GM19193 (cell line): ENCODE data around the gene C4orf51.

ENCODE experiments used
- POLR2A ChIP-seq: IDR thresholded peaks from 4 replicates; pipeline ENCODE4 v1.6.1; 2011; ENCODE audit not compliant: insufficient read depth, insufficient read length; ENCODE audit errors: extremely low read depth

Gene C4orf51

DNA sequence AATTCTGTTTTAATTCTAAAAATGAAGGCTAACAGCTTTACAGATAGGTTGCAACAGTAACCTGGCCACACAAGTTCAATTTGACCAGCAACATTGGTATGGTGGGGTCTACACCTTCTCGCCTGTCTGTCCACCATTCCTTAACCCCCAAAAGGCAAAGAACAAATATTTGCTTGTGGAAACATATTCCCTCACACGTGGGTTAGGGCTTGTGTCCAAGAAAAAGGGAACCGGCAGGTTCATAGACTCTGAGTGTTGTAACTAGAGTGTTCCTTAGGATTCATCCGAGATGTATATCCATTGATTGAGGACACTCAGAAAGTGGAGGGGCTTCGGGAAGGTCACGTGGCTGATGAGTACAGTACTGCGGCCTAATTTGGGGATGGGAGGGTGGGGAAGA, 54.1 kb downstream of the C4orf51 start:
- TF ChIP-seq POLR2A: no peak

DNA sequence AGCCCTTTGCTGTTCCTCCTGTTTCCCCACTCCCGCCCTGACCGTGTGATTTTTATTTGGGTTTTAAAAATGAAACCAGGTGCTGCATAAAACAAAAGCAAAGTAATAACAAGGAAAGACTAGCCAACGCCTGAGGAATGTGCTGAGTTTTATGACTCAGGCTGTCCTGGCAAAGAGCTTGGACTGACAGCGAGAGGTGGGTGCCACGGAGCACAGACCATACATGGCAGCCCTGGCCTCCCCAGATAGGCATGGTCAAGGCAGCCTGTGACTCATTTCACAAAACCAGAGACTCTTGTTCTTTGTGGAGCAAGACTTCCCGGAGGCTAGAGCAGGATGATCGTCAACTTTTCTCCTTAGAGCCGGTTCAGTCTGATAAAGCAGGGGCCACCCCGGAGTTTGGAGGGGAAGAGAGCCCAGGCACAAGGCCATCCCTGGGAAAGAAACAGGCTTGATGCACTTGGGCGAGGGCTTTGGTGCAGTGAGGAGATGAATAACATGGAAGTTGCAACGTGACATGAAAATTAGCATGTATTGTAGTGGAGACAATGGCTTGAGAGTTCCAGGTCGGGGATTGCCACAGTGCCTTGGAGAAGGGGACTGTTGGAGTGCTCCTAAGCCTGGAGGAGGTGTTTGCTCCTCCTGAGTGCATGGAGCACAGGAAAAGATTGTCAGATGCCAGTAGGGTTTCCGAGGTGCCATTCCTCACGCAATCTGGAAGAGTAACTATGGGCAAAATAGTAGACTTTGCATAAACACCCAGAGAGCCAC, 54.8 kb downstream of the C4orf51 start:
- no peak for TF ChIP-seq POLR2A

DNA sequence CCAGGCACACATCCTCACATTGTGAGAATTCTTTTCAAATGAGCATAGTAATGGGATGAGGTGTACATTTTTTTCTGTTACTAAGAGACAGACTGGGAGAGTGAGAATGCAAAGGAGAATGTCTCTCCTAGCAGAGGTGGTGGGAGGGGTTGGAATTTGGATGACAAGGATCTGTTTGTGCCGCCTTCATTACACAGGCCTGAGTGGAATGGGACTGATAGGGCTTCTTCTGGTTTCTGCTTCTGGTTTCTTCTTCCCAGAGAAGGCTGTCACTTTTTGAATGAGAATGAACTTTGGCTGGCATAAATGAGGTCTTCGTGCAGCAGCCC, 55.4 kb downstream of the C4orf51 start:
- TF ChIP-seq POLR2A: no peak

DNA sequence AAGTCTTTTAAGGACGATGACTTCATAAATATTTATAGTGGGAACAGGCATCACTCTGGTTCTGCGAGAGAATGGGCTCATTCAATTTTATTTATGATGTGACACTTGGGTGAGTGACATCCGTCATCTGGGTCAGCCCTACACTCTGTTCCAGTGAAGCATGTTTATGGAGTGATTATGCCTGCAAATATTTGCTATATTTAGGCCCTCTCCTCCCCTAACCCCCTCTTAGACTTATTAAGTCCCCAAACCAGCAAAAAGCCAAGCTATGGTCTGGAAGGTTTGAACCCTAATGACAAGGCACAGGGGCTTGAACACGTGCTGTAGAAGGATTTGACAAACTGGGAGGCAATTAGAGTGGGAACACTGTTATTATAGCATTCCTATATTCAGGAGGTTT, 55.9 kb downstream of the C4orf51 start:
- TF ChIP-seq POLR2A: no peak

DNA sequence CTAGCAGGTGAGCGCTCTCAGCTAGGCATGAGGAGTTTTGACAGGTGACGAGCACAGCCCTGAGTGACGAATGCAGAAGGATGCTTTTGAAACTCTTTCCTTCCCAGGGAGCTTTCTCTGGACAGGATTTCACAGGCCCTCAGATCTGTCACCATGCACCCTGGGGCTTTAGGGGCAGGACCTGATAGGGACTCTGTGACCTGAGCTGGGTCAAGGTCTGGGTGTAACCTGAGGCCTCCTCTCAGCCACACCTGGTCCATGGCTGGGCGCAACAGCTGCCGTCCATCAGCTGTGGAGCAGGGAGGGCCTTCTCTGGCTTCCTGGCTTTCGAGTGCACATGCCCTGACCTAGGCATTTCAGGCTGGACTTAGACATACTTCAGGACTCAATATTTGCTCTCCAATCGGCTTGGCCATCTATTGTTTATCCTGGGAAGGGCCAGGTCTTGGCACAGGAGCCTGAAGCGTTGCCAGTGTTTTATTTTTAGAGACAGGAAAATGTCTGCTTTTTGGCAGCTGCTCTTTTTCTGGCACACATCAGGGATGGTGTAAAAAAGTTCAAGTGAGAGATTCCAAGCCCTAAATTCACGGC, 56.4 kb downstream of the C4orf51 start:
- no peak for TF ChIP-seq POLR2A

DNA sequence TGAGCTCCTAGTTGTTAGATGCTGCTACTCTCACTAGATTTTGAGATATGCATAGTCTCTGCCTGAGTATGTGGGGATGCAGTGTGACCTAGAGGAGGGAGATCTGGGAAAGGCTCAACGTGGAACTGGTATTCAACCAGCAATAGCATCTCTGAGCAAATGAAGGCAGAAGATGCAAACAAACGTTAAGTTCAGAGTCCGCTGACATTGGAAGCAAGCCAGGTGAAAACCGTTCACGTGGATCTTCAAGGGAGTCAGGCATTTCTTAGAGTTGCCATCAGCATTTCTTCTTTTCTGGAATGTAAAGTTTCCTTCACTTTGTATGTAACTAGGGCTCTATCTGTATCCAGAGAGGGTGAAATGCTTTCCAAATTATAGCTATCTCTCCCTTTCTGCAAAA, 59.9 kb downstream of the C4orf51 start:
- no peak for TF ChIP-seq POLR2A

DNA sequence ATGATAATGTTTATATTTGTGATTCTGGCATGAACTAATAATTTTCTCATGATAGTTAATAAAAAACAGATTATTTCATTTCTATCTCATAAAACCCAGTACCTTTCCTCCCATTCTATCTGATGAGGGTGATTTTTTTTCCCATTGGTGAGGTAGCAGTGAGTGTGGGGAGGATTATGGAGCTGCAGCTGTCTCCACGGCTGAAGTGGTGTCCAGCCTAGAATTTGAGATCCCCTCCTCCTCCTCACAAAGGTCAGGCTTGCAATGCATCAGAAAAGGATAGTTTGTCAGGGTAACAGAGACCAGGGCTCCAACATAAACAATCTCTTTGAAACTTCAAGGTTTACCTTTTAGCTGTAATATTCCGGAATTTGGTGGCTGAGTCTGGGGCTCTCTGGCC, 60.9 kb downstream of the C4orf51 start:
- no peak for TF ChIP-seq POLR2A

DNA sequence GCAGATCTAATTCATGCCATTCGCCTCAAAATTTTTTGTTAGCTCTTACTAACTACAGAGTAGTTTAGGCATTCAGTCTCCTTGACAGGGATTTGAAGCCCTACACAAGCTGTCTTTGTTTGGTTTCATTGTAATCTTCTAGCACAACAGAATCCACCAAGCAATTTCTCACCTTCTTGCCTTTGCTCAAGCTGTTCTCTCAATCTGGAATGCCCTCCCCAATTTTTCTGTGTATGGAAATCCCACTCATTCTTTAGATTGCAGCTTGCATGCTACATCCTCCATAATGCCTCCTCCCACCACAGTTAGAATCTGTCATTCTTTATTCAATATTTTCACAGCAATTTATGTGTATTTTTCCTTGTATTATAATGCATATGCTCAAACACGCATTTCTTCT, 63.7 kb downstream of the C4orf51 start:
- TF ChIP-seq POLR2A: no peak

DNA sequence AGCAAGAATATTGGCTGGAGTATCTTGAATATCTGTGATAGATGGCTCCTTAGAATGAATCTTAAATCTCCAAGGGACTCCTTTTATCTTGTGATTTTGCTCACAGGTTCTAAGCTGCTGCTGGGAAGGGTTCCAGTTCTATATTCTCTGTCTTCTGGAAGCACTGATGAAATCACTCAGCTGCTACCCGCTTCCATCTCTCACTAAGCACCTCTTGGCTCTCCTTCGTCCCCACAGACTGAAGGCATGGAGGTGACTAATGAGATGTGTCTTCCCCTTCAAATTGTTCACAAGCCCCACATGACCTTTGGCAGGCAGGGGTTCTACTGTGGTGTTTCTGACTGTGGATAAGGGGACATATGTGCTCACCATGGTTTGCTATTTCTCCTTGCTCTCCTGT, 75.9 kb downstream of the C4orf51 start:
- TF ChIP-seq POLR2A: no peak

DNA sequence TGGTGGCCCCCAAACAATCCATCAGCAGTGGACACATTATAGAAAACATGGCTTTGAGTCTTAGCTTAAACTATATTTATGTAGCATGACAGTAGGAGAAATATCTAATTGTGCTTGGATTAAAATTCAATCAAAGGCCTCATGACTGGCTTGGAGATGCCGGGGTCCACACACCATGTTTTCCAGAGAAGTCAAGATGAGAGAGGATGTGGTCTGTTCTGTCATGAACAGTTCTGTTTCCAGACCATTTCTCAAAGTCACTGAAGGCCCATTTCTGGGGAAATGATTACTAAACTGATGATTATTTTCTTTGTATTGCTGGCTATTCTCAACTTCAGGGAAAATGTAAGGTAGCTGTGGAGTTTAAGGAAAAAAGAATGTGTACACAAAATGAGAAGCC, 76.3 kb downstream of the C4orf51 start:
- no peak for TF ChIP-seq POLR2A

DNA sequence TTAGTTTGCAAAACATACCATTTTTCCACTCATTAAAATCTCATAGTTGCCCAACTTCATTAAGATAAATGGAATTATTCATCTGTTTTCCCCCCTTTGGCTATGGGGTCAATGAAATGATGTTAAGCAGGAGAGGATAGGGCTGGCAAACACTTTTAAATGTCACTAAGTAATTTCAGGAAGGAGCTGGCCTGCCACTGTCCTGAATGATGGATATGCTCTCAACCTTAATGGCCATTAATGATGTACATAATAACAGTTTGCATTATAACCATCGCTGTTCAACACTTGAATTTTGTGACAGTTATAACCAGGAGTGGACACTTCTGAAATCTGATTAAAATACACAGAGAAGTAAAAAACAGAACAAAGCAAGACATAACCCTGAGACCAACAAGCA, 77.2 kb downstream of the C4orf51 start:
- TF ChIP-seq POLR2A: no peak

DNA sequence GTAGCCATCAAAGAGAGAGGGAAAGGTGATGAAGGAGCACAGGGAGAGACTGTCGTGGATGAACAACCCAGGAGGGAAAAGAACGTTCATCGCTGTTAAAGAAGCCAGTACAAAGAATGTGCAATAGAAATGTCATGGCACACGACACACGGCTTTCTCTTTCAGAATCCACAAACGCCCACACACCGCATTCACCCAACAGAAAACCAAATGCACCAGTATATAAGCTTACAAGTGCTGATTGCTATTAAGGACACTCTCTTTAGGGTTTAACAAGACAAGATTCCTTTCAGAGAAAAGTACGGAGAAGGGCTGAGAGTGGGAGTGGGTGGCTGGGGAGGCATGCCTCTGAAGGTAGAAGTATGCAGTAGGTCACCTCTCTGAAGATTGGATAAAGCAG, 80.2 kb downstream of the C4orf51 start:
- no peak for TF ChIP-seq POLR2A

DNA sequence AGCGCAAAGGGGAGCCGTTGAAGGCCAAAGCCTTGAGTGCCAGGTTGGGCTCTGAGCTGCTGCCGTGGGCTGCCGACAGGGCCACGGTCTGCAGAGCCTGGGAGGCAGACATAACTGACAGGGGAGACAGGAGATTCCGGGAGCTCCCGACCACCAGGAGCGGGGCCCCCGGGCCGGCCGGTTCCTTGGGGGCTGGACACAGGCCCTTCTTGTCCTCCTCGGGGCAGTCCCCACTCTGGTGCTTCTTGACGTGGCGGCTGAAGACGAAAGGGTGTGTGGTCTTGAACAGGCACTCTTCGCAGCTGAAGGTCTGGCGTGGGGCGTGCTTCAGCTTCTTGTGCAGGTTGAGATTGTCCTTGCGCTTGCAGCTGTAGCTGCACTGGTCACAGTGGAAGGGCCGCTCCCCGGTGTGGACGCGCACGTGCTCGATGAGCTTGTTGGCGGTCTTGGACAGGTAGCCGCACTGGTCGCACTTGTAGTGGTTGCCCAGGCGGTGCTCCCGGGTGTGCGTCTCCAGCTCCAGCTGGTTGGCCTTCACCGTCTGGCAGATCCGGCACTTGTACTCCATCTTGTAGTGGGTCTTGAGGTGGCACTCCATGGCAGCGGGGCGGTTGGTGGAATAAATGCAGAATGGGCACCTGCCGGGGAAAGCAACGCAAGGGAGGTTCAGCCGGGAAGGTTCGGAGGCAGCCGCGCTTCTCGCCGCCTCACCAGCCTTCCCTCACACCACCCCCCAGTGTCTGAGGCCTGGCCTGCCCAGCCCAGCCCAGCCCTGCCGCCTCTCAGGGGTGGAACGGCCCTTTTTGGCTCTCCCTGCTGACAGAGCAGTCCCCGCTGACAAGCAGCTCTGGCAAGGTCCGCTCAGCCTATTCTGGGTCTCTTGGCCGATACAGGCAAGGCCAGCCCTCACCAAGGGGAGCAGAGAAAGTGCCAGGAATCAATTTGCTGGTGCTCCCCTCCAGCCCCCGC, 81.3 kb downstream of the C4orf51 start:
- no peak for TF ChIP-seq POLR2A

DNA sequence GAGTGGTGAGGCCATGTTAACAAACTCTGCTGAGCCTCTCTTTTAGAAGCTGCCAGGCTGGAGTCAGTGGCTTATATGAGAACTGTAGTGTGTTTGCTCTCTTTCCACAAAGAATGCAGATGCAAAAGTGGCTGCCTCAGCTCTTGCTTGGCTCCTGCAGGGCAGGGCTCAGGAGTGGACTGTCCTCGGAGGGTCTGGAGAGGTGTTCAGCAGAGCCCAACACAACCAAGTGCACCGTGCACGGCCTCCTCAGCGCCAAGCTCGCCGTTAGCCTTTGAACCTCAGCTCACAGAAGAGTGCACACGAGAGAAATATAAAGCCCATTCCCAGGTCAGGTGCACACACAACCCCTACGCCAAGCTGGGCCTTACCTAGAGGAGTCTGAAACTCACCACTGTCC, 82.8 kb downstream of the C4orf51 start:
- no peak for TF ChIP-seq POLR2A

DNA sequence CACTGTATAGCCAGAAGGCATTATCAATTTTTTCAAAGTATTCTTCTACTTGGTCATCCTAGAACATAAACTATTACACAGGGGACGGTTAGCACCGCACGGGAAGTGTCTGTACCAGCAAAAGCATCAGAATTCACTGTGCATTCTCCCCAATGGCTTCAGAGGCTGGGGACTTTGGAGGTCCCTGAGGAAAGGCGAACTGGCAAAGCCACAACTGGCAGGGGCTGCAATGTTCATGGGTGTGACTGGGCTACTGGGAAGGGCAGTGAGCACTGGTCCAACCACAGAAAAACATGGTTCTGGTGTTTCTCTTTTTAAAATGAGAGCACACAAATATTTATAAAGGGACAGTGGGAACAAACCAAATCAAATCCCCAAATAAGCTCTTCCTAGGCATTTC, 83.5 kb downstream of the C4orf51 start:
- no peak for TF ChIP-seq POLR2A

DNA sequence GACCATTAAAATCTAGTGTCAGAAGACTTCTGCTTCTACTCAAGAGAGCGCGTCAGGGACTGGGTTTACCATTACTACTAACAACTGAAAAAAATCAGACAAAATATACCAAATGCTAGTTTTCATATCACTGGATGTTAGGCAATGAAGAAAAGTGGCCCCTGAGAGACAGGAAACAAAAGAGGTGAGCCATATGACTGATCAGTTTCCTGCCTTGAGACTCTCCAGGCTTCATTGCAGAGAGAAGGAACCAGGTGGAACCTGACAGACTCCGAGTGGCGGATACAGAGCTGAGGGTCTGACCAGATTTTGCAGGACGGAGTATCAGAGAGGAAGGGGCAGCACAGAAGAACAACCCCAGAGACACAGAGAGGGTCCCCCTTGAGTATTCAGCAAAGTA, 86.3 kb downstream of the C4orf51 start:
- TF ChIP-seq POLR2A: no peak
